Neural progenitor cell (in vitro differentiated cells): ENCODE data around the gene HOXA11.

Source experiments
- EZH2 ChIP-seq: fragments of 200-600 bp; sonication (generic); IDR thresholded peaks from 2 replicates; pipeline ENCODE4 v1.6.1; 2017; ENCODE audit warnings: antibody characterized with exemption, mild to moderate bottlenecking, moderate library complexity
- TF ChIP-seq, protein P1 (sequence below): fragments of 200-600 bp; sonication (generic); IDR thresholded peaks from 2 replicates; pipeline ENCODE4 v1.5.1; 2017; ENCODE audit warnings: antibody characterized with exemption, mild to moderate bottlenecking

DNA sequence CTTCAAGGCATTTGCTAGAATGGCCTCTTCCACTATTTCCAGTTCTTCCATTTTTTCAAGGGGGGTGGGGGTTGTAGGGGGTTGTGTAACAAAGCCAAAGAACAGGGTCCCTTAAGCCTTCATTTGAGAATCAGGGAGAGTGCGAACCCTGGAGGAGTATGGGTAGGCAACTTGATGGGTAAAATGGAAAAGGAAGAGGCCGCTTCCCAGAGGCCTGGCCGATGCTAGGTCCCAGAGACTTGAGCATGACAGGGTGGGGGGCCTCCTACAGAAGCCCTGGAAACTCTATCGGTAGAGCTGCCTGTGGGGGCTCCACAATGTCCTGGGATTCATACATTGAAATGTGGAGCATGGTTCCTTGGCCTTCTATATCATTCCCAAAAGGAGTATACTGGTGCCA, 24.0 kb upstream of the HOXA11 start:
- no peak for TF ChIP-seq EZH2
- TF ChIP-seq, protein P1, sequence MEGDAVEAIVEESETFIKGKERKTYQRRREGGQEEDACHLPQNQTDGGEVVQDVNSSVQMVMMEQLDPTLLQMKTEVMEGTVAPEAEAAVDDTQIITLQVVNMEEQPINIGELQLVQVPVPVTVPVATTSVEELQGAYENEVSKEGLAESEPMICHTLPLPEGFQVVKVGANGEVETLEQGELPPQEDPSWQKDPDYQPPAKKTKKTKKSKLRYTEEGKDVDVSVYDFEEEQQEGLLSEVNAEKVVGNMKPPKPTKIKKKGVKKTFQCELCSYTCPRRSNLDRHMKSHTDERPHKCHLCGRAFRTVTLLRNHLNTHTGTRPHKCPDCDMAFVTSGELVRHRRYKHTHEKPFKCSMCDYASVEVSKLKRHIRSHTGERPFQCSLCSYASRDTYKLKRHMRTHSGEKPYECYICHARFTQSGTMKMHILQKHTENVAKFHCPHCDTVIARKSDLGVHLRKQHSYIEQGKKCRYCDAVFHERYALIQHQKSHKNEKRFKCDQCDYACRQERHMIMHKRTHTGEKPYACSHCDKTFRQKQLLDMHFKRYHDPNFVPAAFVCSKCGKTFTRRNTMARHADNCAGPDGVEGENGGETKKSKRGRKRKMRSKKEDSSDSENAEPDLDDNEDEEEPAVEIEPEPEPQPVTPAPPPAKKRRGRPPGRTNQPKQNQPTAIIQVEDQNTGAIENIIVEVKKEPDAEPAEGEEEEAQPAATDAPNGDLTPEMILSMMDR = no peak
